SK-N-SH (cell line): Measurements from ENCODE around the gene MSRB1. TPM values are rescaled to one million over a fixed set of nuclear protein-coding genes. Genes with fewer than 3 reads are reported as not detected.
"Not testable (repeated sequence)": the region's sequence is repeated elsewhere in the genome, so short reads cannot be mapped to it uniquely, and the experiment has no call there.

Experiments used
- CTCF ChIA-PET: fragments of 300-600, 350-600 bp; formaldehyde crosslinking; extraction: SDS; loops from one replicate; lab custom pipeline; 2021; lab: Yijun Ruan, JAX
- POLR2A ChIA-PET: fragments of 350-600 bp; sonication (Branson Sonifier 250); formaldehyde crosslinking; extraction: SDS; loops from one replicate; lab custom pipeline; 2020; ENCODE audit warnings: antibody characterized with exemption, inconsistent platforms; lab: Yijun Ruan, JAX
- DNase-seq: peaks from one replicate; pipeline ENCODE4 v3.0.0; 2012
- H2AFZ ChIP-seq: fragments of 200-600 bp; sonication (generic); 2 replicates; pipeline ENCODE4 v1.8.1; 2016; ENCODE audit warnings: antibody characterized with exemption, mild to moderate bottlenecking, low read depth
- H3F3A ChIP-seq: fragments of 200-600 bp; sonication (generic); replicated peaks from 2 replicates; pipeline ENCODE3; 2016; ENCODE audit warnings: antibody characterized with exemption, mild to moderate bottlenecking; ENCODE audit not compliant: insufficient read depth
- H3K27ac ChIP-seq, 2 experiments: fragments of 200-500 bp in 1 of 2; fragments of 200-600 bp in 1 of 2; sonication (Bioruptor generic) in 1 of 2; sonication (generic), shearing (Covaris generic) in 1 of 2; 2 replicates each; pipeline versions ENCODE4 v1.5.1 to v1.6.1; 2014 to 2016; ENCODE audit warnings: low read depth in 2 of 2, inconsistent platforms in 1 of 2, low read length in 1 of 2, mild to moderate bottlenecking in 1 of 2, mixed read lengths in 1 of 2
- H3K27me3 ChIP-seq: fragments of 200-600 bp; sonication (generic), shearing (Covaris generic); 2 replicates; pipeline ENCODE4 v1.6.1; 2016; ENCODE audit warnings: mixed run types; ENCODE audit not compliant: insufficient read depth
- H3K36me3 ChIP-seq, 2 experiments: fragments of 200-500 bp in 1 of 2; fragments of 200-600 bp in 1 of 2; sonication (Bioruptor generic) in 1 of 2; sonication (generic) in 1 of 2; replicated peaks in 1 of 2; 2 replicates each; pipeline versions ENCODE3 to v1.5.1; 2014 to 2016; ENCODE audit warnings: low read length in 1 of 2, mild to moderate bottlenecking in 1 of 2; ENCODE audit not compliant: insufficient read depth in 2 of 2, control insufficient read depth in 1 of 2
- H3K4me1 ChIP-seq, 2 experiments: fragments of 200-500 bp in 1 of 2; fragments of 200-600 bp in 1 of 2; sonication (Bioruptor generic) in 1 of 2; sonication (generic), shearing (Covaris generic) in 1 of 2; 2 replicates each; pipeline versions ENCODE4 v1.5.1 to v1.6.1; 2014 to 2016; ENCODE audit warnings: low read depth in 1 of 2, low read length in 1 of 2, mixed run types in 1 of 2; ENCODE audit not compliant: insufficient read depth in 2 of 2, control insufficient read depth in 1 of 2
- H3K4me2 ChIP-seq: fragments of 200-600 bp; sonication (generic), shearing (Covaris generic); 2 replicates; pipeline ENCODE4 v1.6.1; 2017; ENCODE audit warnings: mixed run types
- H3K4me3 ChIP-seq, 2 experiments: fragments of 200-500 bp in 1 of 2; fragments of 200-600 bp in 1 of 2; sonication (Bioruptor generic) in 1 of 2; sonication (generic), shearing (Covaris generic) in 1 of 2; 2 replicates each; pipeline versions ENCODE4 v1.5.1 to v1.8.1; 2014 to 2016; ENCODE audit warnings: low read depth in 2 of 2, inconsistent platforms in 1 of 2, low read length in 1 of 2, mild to moderate bottlenecking in 1 of 2, mixed read lengths in 1 of 2, moderate library complexity in 1 of 2
- H3K79me2 ChIP-seq: fragments of 200-600 bp; sonication (generic); 2 replicates; pipeline ENCODE4 v1.8.1; 2017; ENCODE audit warnings: mild to moderate bottlenecking; ENCODE audit not compliant: insufficient read depth
- H3K9ac ChIP-seq: fragments of 200-600 bp; sonication (generic); 2 replicates; pipeline ENCODE4 v1.6.1; 2017; ENCODE audit warnings: mixed run types
- H3K9me2 ChIP-seq: fragments of 200-600 bp; sonication (generic); 2 replicates; pipeline ENCODE4 v1.6.1; 2017; ENCODE audit warnings: mixed run types
- H3K9me3 ChIP-seq: fragments of 200-600 bp; sonication (generic); 2 replicates; pipeline ENCODE4 v1.6.1; 2017; ENCODE audit warnings: mixed run types, mild to moderate bottlenecking, moderate library complexity
- H4K20me1 ChIP-seq: fragments of 200-600 bp; sonication (generic); 2 replicates; pipeline ENCODE4 v1.6.1; 2017; ENCODE audit warnings: mild to moderate bottlenecking, mixed run types; ENCODE audit not compliant: insufficient read depth
- ELF1 ChIP-seq: IDR thresholded peaks from 2 replicates; pipeline ENCODE4 v1.4.0; 2012
- EZH2phosphoT487 ChIP-seq: fragments of 200-600 bp; sonication (generic); IDR thresholded peaks from 2 replicates; pipeline ENCODE4 v1.6.1; 2017; ENCODE audit warnings: low read depth, mixed run types, mild to moderate bottlenecking, antibody characterized with exemption, moderate library complexity, borderline replicate concordance
- GABPA ChIP-seq: IDR thresholded peaks from 2 replicates; pipeline ENCODE4 v1.4.0; 2012; ENCODE audit warnings: low read depth, mild to moderate bottlenecking
- MEF2A ChIP-seq: IDR thresholded peaks from 2 replicates; pipeline ENCODE4 v1.4.0; 2012; ENCODE audit warnings: low read depth, borderline replicate concordance
- NRF1 ChIP-seq: IDR thresholded peaks from 2 replicates; pipeline ENCODE4 v1.6.1; 2012; ENCODE audit warnings: low read depth, mild to moderate bottlenecking, low read length
- RAD21 ChIP-seq: IDR thresholded peaks from 2 replicates; pipeline ENCODE4 v1.6.1; 2012; ENCODE audit warnings: mild to moderate bottlenecking, low read length
- RCOR1 ChIP-seq: fragments of 150-350 bp; IDR thresholded peaks from 2 replicates; pipeline ENCODE4 v1.6.1; 2017; ENCODE audit warnings: antibody characterized with exemption, low read length
- RFX5 ChIP-seq: IDR thresholded peaks from 2 replicates; pipeline ENCODE4 v1.6.1; 2012; ENCODE audit warnings: mild to moderate bottlenecking, improper control_type of control experiment, low read length
- WGBS: methylation state at CpG from one replicate; pipeline ENCODE4 v1.1.6; 2017; ENCODE audit warnings: low lambda C conversion rate; 5-methylcytosine and 5-hydroxymethylcytosine counted together
- polyA plus RNA-seq, 3 experiments: library from polyadenylated mRNA; depleted of rRNA; stranded (reverse); fragments of >200 nt; gene quantifications; 2 replicates each; pipeline ENCODE4 v1.2.3, GENCODE V29; 2012
- TF ChIP-seq, protein P1 (sequence below): IDR thresholded peaks from 2 replicates; pipeline ENCODE4 v1.4.0; 2012; ENCODE audit warnings: low read depth
- TF ChIP-seq, protein P2 (sequence below): IDR thresholded peaks from 2 replicates; pipeline ENCODE4 v1.6.1; 2012; ENCODE audit warnings: mild to moderate bottlenecking, low read depth, low read length, moderate library complexity
- TF ChIP-seq, protein P3 (sequence below): IDR thresholded peaks from 2 replicates; pipeline ENCODE4; 2012
- TF ChIP-seq, protein P4 (sequence below): IDR thresholded peaks from 2 replicates; pipeline ENCODE4 v1.4.0; 2012; ENCODE audit warnings: low read depth, borderline replicate concordance

MSRB1 gene
- polyA plus RNA-seq, 1 of the 3 experiments (the other 2 are of a cell fraction), result 31.4 TPM

DNA sequence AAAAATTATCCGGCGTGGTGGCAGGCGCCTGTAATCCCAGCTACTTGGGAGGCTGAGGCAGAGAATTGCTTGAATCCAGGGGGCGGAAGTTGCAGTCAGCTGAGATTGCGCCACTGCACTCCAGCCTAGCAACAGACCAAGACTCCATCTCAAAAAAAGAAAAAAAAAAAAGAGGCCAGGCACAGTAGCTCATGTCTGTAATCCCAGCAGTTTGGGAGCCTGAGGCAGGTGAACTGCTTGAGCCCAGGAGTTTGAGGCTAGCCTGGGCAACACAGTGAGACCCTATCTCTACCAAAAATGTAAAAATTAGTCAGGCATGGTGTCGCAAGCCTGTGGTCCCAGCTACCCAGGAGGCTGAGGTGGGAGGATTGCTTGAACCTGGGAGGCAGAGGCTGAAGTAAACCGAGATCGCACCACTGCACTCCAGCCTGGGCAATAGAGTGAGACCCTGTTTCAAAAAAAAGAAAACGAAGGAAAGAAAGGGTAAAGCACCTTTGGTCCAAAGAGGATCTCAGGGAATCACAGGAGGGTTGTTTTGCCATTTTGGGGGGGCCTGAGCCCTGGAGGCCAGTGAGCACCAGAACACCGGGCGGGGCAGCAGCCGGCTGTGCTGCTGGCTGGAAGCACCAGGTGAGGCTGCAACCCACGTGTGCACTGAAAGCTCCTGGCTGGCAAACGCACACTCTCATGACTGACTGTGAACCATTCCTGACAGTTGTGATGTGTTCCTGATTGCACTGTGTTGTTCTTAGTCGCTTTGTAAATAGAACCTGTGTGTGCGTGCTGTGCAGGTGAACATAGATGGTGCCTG lies 43.2 kb downstream of the MSRB1 start:
- no peaks in the 10 kb centered on the region for H3K9me3 ChIP-seq
- no peaks in the 10 kb centered on the region for H3K36me3 ChIP-seq
- H3F3A ChIP-seq, result no peaks in the 10 kb centered on the region
- H3K79me2 ChIP-seq, result no peaks in the 10 kb centered on the region
- no peaks in the 10 kb centered on the region for H4K20me1 ChIP-seq
- TF ChIP-seq, protein P1, sequence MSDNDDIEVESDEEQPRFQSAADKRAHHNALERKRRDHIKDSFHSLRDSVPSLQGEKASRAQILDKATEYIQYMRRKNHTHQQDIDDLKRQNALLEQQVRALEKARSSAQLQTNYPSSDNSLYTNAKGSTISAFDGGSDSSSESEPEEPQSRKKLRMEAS, result no peak
- DNase-seq, result no peak
- no peak overlapping the region for H3K4me3 ChIP-seq
- ChIA-PET CTCF (interaction anchor here (0.6 to 1.0 kb wide), 2 partner anchors 21 to 22 kb away, joined by 3 to 4 read pairs; no protein-coding TSS in a partner anchor), POLR2A (no interaction called here)
- no peak overlapping the region for H3K27ac ChIP-seq
- H3K4me2 ChIP-seq, result no peak overlapping the region
- peaks cover 0 to 16% of the 10 kb centered on the region in 2 experiments; a peak in 1 of 4 replicates for H3K4me1 ChIP-seq
- H3K9ac ChIP-seq, result no peak overlapping the region
- H3K9me2 ChIP-seq, result no peaks in the 10 kb centered on the region
- no peak overlapping the region for H2AFZ ChIP-seq
- 74% methylated on average over 16 of the region's 16 CpGs for WGBS
- peaks cover 5% of the 10 kb centered on the region; the same call in 1 of the 2 replicates for H3K27me3 ChIP-seq

DNA sequence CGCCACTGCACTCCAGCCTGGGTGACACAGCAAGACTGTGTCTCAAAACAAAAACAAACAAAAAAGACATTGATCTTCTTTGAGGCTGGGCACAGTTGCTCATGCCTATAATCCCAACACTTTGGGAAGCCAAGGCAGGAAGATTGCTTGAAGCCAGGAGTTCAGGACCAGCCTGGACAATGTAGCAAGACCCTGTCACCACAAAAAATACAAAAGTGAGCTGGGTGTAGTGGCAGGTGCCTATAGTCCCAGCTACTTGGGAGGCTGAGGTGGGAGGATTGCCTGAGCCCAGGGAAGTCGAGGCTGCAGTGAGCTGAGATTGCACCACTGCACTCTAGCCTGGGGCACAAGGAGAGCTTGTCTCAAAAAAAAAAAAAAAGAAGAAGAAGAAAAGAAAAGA lies 45.3 kb downstream of the MSRB1 start:
- H3K9me2 ChIP-seq, H3K36me3 ChIP-seq, H3K4me1 ChIP-seq, H3K79me2 ChIP-seq, H4K20me1 ChIP-seq, H3K9me3 ChIP-seq, DNase-seq, POLR2A ChIA-PET, H3K4me3 ChIP-seq, H2AFZ ChIP-seq, H3F3A ChIP-seq, H3K9ac ChIP-seq, H3K27ac ChIP-seq, H3K4me2 ChIP-seq: not testable (repeated sequence)
- CTCF ChIA-PET, result interaction anchor here (1.1 kb wide), 1 partner anchor 35 kb away, joined by 3 read pairs; no protein-coding TSS in a partner anchor
- peaks cover 17% of the 10 kb centered on the region; the same call in 1 of the 2 replicates for H3K27me3 ChIP-seq
- WGBS, result 47% methylated on average over 2 of the region's 2 CpGs

DNA sequence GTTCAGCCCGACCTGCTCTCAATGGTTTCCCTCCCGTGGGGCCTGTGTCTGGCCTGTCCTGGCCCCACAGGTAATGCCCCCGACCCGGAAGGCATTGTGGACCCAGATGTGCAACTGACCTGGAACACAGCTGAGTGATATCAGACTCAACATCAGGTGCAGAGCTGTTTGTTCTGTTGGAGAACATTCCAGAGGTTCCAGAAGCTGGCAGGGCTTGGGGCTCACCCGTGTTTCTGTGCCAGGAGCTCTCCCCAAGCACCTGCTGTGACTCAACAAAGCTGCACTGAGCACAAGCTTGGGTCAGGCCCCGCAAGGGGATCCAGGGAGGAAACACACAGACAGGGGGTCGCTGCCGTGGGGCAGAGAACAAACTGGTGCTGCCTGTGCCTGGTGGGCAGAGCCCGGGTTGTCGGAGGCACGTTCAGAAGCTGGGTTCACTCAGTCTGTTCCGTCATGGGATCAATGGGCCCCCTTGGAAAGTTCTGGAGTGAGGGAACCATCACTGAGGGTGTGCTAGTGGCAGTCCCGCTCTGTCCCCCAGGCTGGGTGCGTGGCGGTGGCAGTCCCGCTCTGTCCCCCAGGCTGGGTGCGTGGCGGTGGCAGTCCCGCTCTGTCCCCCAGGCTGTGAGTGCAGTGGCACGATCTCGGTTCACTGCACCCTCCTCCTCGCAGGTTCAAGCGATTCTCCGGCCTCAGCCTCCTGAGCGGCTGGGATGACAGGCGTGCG lies 46.9 kb downstream of the MSRB1 start:
- 73% methylated on average over 13 of the region's 27 CpGs for WGBS
- no peak for DNase-seq
- ChIA-PET POLR2A (no interaction called here), CTCF (interaction anchor here (1.4 kb wide), 1 partner anchor 13 kb away, joined by 4 read pairs; no protein-coding TSS in a partner anchor)
- Histone ChIP-seq H3K4me2 (no peak overlapping the region), H3K9me3 (no peaks in the 10 kb centered on the region), H3K9ac (no peak overlapping the region), H3K27ac (no peak overlapping the region), H3K79me2 (no peaks in the 10 kb centered on the region), H3K36me3 (no peaks in the 10 kb centered on the region), H3K4me3 (no peak overlapping the region), H3K9me2 (no peaks in the 10 kb centered on the region), H3K4me1 (peaks cover 0 to 6% of the 10 kb centered on the region in 2 experiments; a peak in 1 of 4 replicates), H4K20me1 (no peaks in the 10 kb centered on the region), H2AFZ (no peak overlapping the region), H3K27me3 (peaks cover 26% of the 10 kb centered on the region), H3F3A (no peaks in the 10 kb centered on the region)
- TF ChIP-seq NRF1, result no peak
- TF ChIP-seq, protein P2, sequence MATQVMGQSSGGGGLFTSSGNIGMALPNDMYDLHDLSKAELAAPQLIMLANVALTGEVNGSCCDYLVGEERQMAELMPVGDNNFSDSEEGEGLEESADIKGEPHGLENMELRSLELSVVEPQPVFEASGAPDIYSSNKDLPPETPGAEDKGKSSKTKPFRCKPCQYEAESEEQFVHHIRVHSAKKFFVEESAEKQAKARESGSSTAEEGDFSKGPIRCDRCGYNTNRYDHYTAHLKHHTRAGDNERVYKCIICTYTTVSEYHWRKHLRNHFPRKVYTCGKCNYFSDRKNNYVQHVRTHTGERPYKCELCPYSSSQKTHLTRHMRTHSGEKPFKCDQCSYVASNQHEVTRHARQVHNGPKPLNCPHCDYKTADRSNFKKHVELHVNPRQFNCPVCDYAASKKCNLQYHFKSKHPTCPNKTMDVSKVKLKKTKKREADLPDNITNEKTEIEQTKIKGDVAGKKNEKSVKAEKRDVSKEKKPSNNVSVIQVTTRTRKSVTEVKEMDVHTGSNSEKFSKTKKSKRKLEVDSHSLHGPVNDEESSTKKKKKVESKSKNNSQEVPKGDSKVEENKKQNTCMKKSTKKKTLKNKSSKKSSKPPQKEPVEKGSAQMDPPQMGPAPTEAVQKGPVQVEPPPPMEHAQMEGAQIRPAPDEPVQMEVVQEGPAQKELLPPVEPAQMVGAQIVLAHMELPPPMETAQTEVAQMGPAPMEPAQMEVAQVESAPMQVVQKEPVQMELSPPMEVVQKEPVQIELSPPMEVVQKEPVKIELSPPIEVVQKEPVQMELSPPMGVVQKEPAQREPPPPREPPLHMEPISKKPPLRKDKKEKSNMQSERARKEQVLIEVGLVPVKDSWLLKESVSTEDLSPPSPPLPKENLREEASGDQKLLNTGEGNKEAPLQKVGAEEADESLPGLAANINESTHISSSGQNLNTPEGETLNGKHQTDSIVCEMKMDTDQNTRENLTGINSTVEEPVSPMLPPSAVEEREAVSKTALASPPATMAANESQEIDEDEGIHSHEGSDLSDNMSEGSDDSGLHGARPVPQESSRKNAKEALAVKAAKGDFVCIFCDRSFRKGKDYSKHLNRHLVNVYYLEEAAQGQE, result no peak
- TF ChIP-seq, protein P3, sequence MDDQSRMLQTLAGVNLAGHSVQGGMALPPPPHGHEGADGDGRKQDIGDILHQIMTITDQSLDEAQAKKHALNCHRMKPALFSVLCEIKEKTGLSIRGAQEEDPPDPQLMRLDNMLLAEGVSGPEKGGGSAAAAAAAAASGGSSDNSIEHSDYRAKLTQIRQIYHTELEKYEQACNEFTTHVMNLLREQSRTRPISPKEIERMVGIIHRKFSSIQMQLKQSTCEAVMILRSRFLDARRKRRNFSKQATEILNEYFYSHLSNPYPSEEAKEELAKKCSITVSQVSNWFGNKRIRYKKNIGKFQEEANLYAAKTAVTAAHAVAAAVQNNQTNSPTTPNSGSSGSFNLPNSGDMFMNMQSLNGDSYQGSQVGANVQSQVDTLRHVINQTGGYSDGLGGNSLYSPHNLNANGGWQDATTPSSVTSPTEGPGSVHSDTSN, result no peak
- TF ChIP-seq RAD21, result no peak
- TF ChIP-seq RFX5, result no peak
- TF ChIP-seq ELF1, result no peak
- TF ChIP-seq, protein P4, sequence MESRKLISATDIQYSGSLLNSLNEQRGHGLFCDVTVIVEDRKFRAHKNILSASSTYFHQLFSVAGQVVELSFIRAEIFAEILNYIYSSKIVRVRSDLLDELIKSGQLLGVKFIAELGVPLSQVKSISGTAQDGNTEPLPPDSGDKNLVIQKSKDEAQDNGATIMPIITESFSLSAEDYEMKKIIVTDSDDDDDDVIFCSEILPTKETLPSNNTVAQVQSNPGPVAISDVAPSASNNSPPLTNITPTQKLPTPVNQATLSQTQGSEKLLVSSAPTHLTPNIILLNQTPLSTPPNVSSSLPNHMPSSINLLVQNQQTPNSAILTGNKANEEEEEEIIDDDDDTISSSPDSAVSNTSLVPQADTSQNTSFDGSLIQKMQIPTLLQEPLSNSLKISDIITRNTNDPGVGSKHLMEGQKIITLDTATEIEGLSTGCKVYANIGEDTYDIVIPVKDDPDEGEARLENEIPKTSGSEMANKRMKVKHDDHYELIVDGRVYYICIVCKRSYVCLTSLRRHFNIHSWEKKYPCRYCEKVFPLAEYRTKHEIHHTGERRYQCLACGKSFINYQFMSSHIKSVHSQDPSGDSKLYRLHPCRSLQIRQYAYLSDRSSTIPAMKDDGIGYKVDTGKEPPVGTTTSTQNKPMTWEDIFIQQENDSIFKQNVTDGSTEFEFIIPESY, result no peak
- no peak for TF ChIP-seq RCOR1
- TF ChIP-seq GABPA, result no peak
- no peak for TF ChIP-seq MEF2A
- no peak for TF ChIP-seq EZH2phosphoT487
